ENCODE results near the gene MCRS1. TPM values are rescaled to one million over a fixed set of nuclear protein-coding genes. Genes with fewer than 3 reads are reported as not detected.
"Not testable (repeated sequence)": the region's sequence is repeated elsewhere in the genome, so short reads cannot be mapped to it uniquely, and the experiment has no call there.

Gene MCRS1
- total and polyA plus RNA-seq, 2 experiments from 2014 or later = 105 to 139 TPM

DNA sequence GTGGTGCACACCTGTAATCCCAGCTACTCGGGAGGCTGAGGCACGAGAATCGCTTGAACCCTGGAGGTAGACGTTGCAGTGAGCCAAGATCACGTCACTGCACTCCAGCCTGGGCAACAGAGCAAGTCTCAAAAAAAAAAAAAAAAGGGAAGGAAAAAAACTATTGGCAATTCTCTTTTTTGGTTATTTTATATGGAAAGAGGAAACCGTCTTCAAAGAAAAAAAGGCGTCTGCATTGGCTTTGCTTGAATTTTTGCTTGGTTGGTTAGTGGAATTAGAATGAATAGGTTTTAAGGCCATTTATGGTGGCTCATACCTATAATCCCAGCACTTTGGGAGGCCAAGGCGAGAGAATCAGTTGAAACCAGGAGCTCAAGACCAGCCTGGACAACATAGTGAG, 58.3 kb downstream of the MCRS1 start:
- H3K4me2 ChIP-seq; H3K4me3 Mint-ChIP-seq; H3K27me3 ChIP-seq (ENCODE audit: insufficient read depth); H3K9me2 ChIP-seq (ENCODE audit: insufficient read depth); DNase-seq (ENCODE audit: low spot score); H3K4me1 ChIP-seq (ENCODE audit: insufficient read depth); H3K27ac ChIP-seq (ENCODE audit: low read depth); H4K20me1 ChIP-seq (replicated peaks; ENCODE audit: insufficient read depth); H3K27me3 Mint-ChIP-seq (ENCODE audit: insufficient read depth, low read depth, poor library complexity); H3F3A ChIP-seq (replicated peaks; ENCODE audit: low read depth); ATAC-seq; H3K36me3 ChIP-seq (ENCODE audit: insufficient read depth); H3K4me1 Mint-ChIP-seq; H2AFZ ChIP-seq; H3K27ac Mint-ChIP-seq; H3K9me3 Mint-ChIP-seq; H3K4me3 ChIP-seq; H3K79me2 ChIP-seq (replicated peaks; ENCODE audit: insufficient read depth); H3K36me3 Mint-ChIP-seq (ENCODE audit: low read depth): not testable (repeated sequence)

Small RNA genes lying within 50 kb of the gene (small RNA-seq; reads per million reads assigned to genes)
- gene POLR2KP1 (ENCODE audit: low replicate concordance) (not detected), gene RNU6-834P (ENCODE audit: low replicate concordance) (not detected)

Other genes starting within 250 kb of the MCRS1 start
- gene TROAP, start 244.9 kb downstream of the MCRS1 start, total RNA-seq (2014; rRNA removed; shearing (Covaris generic)) = 27.6 and 46.4 TPM in 2 replicates
- gene TROAP, start 244.9 kb downstream of the MCRS1 start, polyA plus RNA-seq (2016; fragmentation: Nextera tagmentation; extraction: Ambion mirVana) = 44.7 and 47.5 TPM in 2 replicates
- gene C1QL4, start 231.0 kb downstream of the MCRS1 start, total RNA-seq (2014; rRNA removed; shearing (Covaris generic)) = 0.12 TPM in 1 of 2 replicates, not detected in the other
- not detected in 2 replicates for gene C1QL4, start 231.0 kb downstream of the MCRS1 start, polyA plus RNA-seq (2016; fragmentation: Nextera tagmentation; extraction: Ambion mirVana)
- 0.10 TPM in 1 of 2 replicates, not detected in the other for gene DNAJC22, start 221.3 kb downstream of the MCRS1 start, total RNA-seq (2014; rRNA removed; shearing (Covaris generic))
- not detected in 2 replicates for gene DNAJC22, start 221.3 kb downstream of the MCRS1 start, polyA plus RNA-seq (2016; fragmentation: Nextera tagmentation; extraction: Ambion mirVana)
- 20.6 and 28.1 TPM in 2 replicates for gene SPATS2, start 200.7 kb downstream of the MCRS1 start, total RNA-seq (2014; rRNA removed; shearing (Covaris generic))
- gene SPATS2, start 200.7 kb downstream of the MCRS1 start, polyA plus RNA-seq (2016; fragmentation: Nextera tagmentation; extraction: Ambion mirVana) = 54.0 and 61.0 TPM in 2 replicates
- 0.12 and 0.52 TPM in 2 replicates for gene KCNH3, start 29.1 kb downstream of the MCRS1 start, total RNA-seq (2014; rRNA removed; shearing (Covaris generic))
- 0.21 and 0.28 TPM in 2 replicates for gene KCNH3, start 29.1 kb downstream of the MCRS1 start, polyA plus RNA-seq (2016; fragmentation: Nextera tagmentation; extraction: Ambion mirVana)
- 0.08 and 0.38 TPM in 2 replicates for gene FAM186B, start 37.5 kb upstream of the MCRS1 start, total RNA-seq (2014; rRNA removed; shearing (Covaris generic))
- 0.21 and 0.31 TPM in 2 replicates for gene FAM186B, start 37.5 kb upstream of the MCRS1 start, polyA plus RNA-seq (2016; fragmentation: Nextera tagmentation; extraction: Ambion mirVana)
- gene PRPF40B, start 55.4 kb upstream of the MCRS1 start, total RNA-seq (2014; rRNA removed; shearing (Covaris generic)) = 14.7 and 17.9 TPM in 2 replicates
- 16.7 and 19.0 TPM in 2 replicates for gene PRPF40B, start 55.4 kb upstream of the MCRS1 start, polyA plus RNA-seq (2016; fragmentation: Nextera tagmentation; extraction: Ambion mirVana)
- 17.8 and 32.6 TPM in 2 replicates for gene FMNL3, start 139.3 kb upstream of the MCRS1 start, total RNA-seq (2014; rRNA removed; shearing (Covaris generic))
- gene FMNL3, start 139.3 kb upstream of the MCRS1 start, polyA plus RNA-seq (2016; fragmentation: Nextera tagmentation; extraction: Ambion mirVana) = 8.7 and 10.5 TPM in 2 replicates
- 336 and 349 TPM in 2 replicates for gene TMBIM6, start 173.4 kb upstream of the MCRS1 start, total RNA-seq (2014; rRNA removed; shearing (Covaris generic))
- gene TMBIM6, start 173.4 kb upstream of the MCRS1 start, polyA plus RNA-seq (2016; fragmentation: Nextera tagmentation; extraction: Ambion mirVana) = 240 and 245 TPM in 2 replicates